ENCODE results near the gene ENC1. TPM values are rescaled to one million over a fixed set of nuclear protein-coding genes. Genes with fewer than 3 reads are reported as not detected.

The ENC1 gene
- total RNA-seq, 1 donor from 2014 or later, result 21.9 TPM

Other genes with a start within 250 kb of the ENC1 start
- 67.2 TPM for gene HEXB, start 44.5 kb upstream of the ENC1 start, total RNA-seq (ENCODE audit: insufficient read depth, low replicate concordance)
- gene GFM2, start 126.4 kb upstream of the ENC1 start, total RNA-seq (ENCODE audit: insufficient read depth, low replicate concordance), result 31.1 TPM
- gene NSA2, start 126.5 kb upstream of the ENC1 start, total RNA-seq (ENCODE audit: insufficient read depth, low replicate concordance), result 118 TPM
- gene FAM169A, start 225.7 kb upstream of the ENC1 start, total RNA-seq (ENCODE audit: insufficient read depth, low replicate concordance), result 5.3 TPM

Data from umbilical cord (tissue), 1 donor.